ENCODE results near the gene HYPK.

DNA sequence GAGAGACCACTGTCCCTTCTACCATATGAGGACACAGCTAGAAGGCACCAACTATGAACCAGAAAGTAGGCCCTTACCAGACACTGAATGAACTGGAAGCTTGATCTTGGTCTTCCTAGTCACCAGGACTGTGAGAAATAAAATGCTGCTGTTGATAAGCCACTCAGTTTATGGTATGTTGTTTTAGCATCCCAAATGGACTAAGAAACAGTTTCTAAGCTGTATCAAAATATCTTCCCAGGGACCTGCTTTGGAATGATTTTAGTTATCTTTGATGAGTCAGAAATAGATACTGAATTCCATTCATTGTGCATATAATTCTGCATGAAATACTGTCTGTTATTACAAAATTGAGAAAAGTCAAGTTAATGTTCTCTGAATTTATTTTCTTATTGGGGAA, 45.0 kb downstream of the HYPK start:
- TF ChIP-seq EZH2 (IDR thresholded peaks at IDR 0.05; ENCODE audit: insufficient read depth, poor library complexity, severe bottlenecking) (no peak), EZH2phosphoT487 (IDR thresholded peaks at IDR 0.05; ENCODE audit: insufficient read depth, low read depth) (no peak)

Data from GM23248 (cell line).